ENCODE results near the gene WTIP.
"Not testable (repeated sequence)": the region's sequence is repeated elsewhere in the genome, so short reads cannot be mapped to it uniquely, and the experiment has no call there.

Gene WTIP

DNA sequence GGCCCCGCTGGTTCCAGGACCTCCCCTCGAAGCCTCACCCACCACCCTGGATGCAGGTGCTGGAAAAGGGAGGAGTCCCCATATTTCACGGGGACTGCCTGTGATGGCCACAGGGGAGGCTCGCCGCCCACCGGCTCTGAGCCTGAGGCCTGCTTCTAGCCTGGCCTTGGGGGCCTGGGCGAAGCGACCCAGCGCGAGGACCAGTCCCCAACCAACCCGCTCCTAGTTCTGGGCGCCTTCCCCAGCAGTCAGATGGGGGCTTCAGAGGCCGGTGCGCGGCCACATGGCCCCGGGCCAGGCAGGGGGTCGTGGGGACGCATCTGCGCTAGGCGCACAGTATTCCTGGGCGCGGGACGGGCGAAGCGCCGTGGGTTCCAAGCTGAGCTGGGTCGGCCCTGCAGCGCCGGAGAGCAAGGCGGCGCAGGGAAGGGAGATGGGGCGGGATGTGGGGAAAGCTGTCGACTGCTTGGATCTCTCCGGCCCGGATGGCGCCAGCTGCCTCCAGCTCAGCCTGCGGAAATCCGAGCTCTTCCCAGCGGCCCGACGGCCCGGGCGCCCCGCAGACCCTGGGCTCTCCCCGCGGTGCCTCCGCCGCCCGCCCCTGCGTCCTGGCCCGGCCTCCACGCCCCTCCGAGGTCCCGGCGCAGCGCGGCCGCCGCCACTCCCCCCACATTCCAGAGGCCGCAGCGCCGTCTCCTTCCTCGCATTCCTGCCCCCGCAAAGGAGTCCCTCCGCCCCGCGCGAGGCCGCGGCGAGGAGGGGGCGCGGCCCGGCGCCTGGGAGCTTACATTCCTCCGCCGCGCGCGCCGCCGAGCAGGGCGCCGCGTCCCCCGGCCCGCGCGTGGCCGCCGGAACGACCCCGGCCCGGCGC lies at the start of gene WTIP:
Gene WTIP, plus strand, starts transcription at position 788 of the 871 bp plus-strand sequence. CDS start 217 bp downstream, outside the sequence.
- DNase-seq: no peak

DNA sequence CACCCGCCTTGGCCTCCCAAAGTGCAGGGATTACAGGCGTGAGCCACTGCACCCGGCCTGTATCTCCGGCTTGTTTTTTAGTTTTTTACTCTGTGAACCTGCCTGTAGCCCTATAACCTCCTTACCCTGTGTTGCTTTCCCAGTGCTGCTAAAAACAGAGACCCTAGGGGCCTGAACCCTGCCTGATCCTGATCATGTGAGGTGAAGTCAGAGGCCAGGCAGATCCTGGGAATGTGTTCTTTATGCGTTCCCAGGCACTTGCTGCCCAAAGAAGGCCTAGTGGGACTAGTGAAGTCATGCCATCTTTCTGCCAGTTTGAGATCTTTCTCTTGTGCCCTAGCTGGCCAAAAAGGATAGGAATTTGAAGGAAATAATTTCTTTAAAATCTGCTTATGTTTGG lies 48.8 kb upstream of the WTIP start:
- no peak for DNase-seq

DNA sequence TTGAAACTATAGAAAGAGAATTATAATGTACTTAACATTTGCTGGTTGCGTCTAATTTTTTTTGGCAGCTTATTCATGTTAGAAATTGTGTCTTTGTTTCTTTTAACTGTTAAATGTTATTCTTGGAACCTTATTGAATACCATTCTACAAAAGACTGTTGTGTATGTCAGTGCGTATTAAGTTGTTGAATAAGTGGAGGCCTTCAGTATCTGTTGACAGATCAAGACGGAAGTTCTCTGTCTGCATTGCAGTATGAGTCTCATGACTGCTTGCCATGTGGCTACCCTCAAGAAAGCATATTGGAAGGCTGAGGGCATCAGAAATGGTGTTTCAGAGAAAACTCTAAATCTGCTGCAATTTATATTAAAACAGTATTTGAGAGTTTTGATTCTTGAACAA lies 44.8 kb upstream of the WTIP start:
- no peak for DNase-seq

DNA sequence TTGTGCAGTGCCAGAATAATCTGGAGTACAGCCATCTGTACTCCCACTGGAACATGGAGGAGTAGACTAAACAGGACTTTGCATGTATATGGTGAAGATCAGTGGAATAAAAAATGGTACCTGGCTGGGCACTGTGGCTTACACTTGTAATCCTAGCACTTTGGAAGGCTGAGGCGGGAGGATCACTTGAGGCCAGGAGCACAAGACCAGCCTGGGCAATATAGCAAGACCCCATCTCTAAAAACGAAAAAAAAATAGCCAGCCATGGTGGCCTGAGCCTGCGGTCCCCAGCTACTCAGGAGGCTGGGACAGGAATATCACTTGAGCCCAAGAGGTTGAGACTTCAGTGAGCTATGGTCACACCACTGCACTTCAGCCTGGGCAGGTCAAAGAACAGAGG lies 33.4 kb upstream of the WTIP start:
- DNase-seq: no peak

DNA sequence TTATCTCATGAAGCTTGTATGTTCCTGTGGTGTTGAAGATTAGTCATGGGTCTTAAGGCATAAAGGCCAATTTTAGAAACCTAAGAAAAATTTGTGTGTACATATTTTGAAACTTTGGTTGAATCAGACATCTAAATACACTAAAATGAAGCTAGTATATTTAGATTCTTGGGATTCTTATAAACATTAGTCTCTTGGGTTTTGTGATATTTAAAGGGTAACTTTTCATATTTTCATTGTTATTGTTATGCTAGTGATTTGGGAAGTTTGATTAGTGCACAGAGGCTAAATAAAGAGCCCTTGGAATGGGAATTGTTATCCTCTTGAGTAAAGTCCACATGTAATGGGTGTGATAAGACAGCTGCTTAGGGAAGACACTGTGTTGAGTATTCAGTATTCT lies 28.8 kb upstream of the WTIP start:
- no peak for DNase-seq

DNA sequence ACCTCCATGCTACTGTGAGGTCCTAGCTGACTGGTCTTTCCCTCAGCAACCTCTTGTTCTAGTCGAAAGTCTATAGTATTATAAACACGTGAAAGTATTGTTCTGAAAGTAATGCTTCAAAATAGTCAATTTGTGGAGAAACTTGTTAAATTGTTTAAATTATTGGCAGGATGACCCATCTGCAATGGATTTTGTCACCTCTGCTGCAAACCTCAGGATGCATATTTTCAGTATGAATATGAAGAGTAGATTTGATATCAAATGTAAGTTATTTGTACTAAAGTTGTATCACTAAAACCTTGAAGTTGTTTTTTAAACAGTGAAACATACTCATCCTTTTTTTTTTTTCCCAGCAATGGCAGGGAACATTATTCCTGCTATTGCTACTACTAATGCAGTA lies 27.5 kb upstream of the WTIP start:
- no peak for DNase-seq

DNA sequence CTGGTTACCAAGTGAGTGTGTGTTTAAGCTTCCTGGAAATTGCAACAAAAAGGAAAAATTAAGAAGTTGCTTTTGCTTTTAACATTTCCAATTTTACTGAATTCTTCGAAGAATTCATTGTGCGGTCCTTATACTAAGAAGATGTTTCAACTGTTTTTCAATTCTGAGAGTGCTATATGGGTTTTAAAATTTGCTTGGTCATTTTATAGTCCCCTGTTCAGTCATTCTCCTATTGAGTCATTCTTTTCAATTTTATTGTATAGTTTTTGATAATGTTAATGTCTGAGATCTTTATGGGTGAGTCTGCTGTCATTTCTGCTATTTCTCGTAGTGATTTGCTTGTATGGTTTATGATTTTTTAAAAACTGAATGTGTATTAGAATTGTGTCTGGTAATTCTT lies 26.9 kb upstream of the WTIP start:
- DNase-seq: no peak

DNA sequence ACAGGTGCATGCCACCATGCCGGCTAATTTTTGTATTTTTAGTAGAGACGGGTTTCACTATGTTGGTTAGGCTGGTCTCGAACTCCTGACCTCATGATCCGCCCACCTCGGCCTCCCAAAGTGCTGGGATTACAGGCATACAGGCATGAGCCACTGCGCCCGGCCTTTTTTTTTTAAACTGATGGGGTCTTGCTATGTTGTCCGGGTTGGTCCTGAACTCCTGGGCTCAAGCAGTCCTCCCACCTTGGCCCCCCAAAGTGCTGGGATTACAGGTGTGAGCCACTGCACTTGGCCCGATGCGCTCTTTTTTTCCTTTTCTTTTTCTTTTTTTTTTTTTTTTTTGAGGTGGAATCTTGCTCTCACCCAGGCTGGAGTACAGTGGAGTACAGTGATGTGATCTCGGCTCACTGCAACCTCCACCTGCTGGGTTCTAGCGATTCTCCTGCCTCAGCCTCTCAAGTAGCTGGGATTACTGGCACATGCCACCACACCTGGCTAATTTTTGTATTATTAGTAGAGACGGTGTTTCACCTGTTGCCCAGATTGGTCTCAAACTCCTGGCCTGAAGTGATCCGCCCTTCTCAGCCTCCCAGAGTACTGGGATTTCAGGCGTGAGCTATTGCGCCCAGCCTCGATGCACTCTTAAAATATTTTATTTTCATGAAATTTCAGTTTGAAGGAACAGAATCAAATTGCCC lies 25.6 kb upstream of the WTIP start:
- DNase-seq: not testable (repeated sequence)

DNA sequence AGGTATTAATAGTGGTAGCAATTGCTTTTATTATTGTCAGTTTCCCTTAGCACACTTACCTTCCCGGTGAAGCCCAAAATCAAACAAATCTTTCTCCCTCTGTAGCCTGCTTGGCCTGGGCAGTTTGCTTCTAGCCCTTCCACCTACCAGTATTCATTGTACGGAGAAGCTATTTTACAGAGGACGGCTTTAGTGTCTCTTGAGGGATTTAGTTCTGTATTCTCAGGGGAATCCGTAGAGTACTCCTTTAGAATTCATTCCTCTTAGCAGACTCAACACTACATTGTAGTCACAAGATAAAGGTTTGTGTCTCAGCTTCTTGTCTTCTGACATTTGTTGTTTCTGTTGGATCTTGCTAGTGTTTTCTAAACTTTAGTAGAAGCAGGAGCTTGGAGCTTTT lies 24.1 kb upstream of the WTIP start:
- no peak for DNase-seq

DNA sequence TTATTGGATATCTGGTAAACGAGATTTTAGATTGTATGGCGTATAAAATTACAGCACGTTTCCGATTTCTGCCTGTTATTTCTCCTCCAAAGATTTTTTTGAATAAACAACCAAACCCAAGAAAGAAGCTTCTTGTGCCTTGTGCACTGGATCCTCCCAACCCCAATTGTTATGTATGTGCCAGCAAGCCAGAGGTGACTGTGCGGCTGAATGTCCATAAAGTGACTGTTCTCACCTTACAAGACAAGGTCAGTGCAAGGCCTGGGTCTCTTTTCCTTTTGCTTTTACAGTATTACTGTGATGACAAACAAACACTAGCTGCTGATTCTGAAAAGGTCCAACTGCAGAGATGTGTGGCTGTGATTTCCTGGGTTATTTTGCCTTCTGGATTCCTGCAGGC lies 22.9 kb upstream of the WTIP start:
- no peak for DNase-seq

DNA sequence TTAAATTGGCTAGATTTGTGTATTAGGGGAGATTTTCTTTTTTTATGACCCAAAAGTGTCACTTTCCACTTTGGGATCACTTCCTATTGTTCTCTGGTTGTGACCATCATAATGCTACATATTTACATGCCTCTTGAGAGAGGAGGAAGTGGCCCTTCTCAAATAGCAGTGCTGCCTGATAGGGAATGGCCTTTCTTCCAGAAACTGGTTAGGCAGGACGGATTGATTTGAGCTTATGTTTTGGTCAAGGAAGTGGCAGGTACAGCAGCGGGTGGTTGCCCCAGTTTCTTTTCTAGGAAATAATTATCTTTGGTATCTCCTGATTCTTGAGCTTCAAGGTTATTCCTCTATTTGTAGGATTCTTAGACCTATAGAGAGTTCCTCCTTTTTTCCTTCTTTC lies 21.9 kb upstream of the WTIP start:
- DNase-seq: no peak

DNA sequence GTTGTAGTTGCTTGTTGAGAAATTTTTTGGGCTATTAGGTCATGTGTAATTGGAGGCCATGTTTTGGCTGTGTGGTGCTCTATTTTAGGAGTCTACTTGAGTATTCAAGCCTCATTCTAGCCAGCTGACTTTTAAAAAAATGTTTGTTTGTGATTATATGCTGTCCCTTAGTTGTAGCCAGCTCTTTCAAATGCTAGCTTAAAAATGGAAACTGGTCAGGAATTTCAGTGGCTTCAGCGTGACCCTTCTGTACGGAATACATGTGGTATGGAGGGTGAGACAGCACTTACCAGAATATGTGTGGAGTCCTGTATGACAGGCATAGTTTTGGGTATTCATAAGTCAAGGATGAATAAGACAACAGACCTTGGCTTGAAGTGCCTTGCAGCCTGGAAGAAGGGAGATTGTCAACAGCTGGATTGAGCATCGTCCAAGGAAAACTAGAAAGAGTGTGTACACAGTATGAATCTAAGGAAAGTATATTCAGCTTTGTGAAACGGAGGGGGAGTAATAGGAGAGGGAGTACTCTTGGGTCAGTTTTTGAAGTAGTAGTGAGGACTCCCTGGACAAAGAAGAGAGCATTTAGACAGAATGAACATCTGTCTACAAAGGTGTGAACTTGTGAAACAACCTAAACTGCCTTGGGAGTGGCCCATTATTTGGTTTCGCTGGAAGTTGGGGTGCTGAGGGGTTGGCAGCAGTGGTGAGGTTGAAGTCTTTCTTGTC lies 20.0 kb upstream of the WTIP start:
- DNase-seq: no peak

DNA sequence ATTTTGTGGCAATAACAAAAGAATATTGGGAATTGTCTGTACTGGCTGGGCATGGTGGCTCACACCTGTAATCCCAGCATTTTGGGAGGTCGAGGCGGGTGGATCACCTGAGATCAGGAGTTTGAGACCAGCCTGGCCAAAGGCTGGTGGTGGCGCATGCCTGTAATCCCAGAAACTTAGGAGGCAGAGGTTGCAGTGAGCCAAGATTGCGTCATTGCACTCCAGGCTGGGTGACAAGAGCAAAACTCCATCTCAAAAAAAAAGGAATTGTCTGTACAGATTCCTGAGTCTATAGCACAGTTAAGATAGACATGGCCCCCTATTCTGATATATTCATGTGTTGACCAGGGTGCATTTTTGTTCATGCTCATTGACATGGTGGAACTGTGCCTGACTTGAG lies 16.8 kb upstream of the WTIP start:
- DNase-seq: not testable (repeated sequence)

DNA sequence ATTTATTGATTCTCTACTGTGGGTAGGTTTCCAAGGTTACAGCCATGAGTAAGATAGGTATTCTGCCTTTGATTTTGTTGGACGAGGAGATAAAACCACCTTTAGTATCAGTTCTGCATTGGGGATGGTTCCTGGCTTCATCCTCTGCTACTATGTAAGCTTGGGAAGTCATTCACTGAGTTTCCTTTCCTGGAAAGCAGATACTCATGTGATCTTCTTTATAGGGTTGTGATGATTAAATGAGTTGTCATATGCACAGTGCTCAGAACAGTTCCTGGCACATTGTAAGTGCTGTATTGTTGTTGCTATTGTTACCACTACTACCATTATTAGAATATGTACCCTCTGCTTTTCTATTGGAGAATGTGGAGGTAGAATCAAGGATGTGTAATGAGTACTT lies 13.1 kb upstream of the WTIP start:
- no peak for DNase-seq

DNA sequence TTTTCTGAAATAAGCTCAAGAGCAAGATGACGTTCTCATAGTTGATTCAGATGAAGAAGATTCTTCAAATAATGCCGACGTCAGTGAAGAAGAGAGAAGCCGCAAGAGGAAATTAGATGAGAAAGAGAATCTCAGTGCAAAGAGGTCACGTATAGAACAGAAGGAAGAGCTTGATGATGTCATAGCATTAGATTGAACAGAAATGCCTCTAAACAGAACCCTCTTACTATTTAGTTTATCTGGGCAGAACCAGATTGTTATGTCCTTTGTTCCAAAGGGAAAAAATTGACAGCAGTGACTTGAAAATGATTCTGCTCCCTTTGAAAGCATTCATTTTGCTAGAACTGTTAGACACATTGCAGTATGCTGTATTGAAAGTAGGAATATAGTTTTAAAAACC lies 12.5 kb upstream of the WTIP start:
- DNase-seq: not testable (repeated sequence)

DNA sequence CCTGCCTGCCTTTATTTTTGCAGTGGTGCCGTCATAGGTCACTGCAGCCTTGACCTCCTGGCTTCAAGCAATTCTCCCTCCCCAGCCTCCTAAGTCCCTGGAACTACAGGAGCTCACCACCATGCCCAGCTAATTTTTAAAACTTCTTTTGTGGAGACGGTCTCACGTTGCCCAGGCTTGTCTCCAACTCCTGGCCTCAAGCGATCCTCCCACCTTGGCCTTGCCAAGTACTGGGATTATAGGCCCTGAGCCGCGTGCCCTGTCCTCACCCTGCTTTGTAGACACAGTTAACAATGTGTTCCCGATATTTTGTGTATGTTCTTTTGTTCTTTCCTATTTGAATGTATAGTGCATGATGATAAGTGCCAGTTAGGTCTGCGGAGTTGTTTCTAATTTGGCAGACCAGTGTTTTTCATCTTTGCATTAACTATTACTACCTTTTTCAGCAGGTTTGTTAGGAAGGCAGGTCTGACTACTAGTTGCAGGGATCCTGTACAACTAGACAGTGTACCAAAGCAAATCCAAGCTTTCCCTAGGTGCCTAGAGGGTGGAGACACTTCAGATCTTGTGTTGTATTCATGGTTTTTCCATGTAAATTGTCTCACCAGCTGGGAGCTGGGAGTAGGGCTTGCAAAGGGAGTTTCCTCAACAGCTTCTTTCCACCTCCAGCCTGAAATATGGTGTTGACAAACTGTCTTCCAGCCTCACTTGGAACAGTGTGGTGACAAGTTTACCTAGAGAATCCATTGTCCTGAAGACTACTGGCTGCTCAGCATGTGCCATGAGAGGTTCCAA lies 9.5 kb upstream of the WTIP start:
- DNase-seq: no peak

DNA sequence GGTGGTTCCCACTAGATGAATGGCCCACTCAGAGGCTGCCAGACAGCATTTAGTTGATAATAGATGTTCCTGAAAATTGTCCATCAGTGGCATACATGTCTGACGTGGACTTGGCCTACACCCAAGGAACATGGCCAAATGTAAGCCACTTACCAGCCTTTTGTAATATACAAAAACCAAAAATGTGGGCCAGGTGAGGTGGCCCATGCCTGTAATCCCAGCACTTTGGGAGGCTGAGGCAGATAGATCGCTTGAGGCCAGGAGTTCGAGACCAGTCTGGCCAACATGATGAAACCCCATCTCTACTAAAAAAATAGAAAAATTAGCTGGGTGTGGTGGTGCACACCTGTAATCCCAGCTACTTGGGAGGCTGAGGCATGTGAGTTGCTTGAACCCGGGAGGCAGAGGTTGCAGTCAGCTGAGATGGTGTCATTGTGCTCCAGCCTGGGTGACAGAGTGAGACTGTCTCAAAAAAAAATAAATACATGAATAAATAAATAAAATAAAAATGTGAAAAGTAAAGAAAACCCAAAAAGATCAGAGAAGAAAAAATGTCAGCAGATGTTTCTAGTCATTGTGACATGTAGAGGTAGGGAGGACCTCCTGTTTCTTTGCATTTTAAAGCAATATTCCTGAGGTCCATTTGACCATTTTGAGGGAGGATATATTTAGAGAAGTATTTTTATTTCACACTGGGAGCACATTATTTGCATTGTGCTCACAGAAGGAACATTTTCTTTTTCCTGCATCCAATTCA lies 7.1 kb upstream of the WTIP start:
- no peak for DNase-seq

DNA sequence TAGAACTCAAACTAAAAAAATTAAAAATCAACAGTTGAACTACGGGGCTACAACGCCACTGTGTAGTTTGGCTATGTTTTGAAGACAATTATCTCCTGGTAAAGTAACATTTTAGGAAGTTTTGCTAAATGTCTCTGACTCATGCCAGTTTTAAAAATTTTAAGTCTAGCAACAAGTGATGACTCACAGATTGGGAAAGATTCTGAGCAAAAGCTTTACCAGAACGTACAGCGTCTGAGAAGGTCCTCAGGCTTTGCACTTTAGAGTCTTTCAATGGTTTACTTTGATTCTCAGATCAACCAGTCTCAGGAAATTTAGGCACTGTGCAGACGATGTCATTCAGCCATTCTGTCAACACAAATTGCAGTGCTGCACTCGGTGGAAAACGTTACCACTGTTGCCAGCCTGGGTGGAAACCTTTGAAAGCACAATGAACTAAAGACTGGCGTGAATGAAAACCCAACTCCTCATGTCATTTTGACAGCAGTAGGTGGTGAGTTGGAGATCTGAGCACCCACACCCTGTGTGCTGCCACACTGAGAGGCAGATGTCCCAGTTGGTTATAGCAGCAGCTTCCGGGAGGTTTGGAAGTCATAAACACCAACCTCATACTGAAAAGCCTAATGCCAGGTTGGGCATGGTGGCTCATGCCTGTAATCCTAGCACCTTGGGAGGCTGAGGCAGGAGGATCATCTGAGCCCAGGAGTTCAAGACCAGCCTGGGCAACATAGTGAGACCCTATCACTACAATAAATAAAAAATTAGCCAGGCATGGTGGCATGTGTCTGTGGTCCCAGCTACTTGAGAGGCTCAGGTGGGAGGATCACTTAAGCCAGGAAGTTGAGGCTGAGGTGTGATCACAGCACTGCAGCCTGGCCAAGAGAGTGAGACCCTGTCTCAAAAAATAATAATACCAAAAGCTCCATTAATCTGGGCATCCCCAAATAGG lies 6.3 kb upstream of the WTIP start:
- no peak for DNase-seq

DNA sequence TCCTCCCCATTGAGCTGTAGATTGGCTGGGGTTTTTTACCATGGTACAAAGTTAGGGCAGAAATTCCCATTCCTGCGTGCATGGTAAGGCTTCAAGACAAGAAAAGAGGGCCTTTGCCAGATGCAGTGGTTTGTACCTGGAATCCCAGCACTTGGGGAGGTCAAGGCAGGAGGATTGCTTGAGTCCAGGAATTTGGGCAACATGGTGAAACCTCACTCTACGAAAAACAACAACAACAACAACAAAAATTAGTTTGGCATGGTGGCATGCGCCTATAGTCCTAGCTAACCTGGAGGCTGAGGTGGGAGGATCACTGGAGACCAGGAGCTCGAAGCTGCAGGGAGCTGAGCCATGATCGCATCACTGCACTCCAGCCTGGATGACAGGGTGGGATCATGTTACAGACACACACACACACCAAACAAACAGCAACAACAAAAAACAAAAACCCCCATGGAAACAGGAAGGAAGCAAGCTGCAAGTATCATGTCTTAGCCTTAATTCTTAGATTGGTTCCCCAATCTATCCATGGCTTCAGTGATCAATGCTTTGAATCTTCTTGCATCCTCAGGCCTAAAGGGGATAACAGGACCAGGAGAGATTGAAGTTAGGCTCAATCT lies 5.5 kb upstream of the WTIP start:
- no peak for DNase-seq

DNA sequence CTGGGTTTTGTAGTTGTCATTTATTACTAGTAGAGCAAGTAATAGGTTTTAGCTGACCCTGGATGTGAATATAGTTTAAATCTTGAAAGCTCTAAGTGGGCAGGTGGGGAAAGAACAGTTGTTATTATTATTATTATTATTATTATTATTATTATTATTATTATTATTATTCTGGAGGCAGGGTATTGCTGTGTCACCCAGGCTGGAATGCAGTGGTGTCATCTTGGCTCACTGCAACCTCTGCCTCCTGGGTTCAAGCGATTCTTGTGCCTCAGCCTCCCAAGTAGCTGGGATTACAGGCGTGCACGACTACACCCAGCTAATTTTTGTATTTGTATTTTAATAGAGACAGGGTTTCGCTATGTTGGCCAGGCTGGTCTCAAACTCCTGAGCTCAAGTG lies 3.1 kb upstream of the WTIP start:
- not testable (repeated sequence) for DNase-seq

Measured in CD4-positive, alpha-beta T cell treated with Interleukin-10 for 1 hour (primary cell).